ENCODE results near the gene KCND3.

- no peak for TF ChIP-seq CTCF (IDR thresholded peaks at IDR 0.05; ENCODE audit: low read depth, low read length, missing input control)
- TF ChIP-seq GABPA (IDR thresholded peaks at IDR 0.05 in 1 of 2, conservative IDR thresholded peaks at IDR 0.05 in 1 of 2): no peak
- no peak for TF ChIP-seq RXRA (IDR thresholded peaks at IDR 0.05)
- no peak for TF ChIP-seq YY1 (IDR thresholded peaks at IDR 0.05)
- TF ChIP-seq REST (IDR thresholded peaks at IDR 0.05): no peak
- TF ChIP-seq JUND (IDR thresholded peaks at IDR 0.05): no peak
- no peak for TF ChIP-seq TAF1 (conservative IDR thresholded peaks at IDR 0.05)
- no peak for TF ChIP-seq MAX (IDR thresholded peaks at IDR 0.05)
- no peak for TF ChIP-seq SP1 (IDR thresholded peaks at IDR 0.05)
- TF ChIP-seq FOXA1 (IDR thresholded peaks at IDR 0.05): no peak
- TF ChIP-seq EGR1 (IDR thresholded peaks at IDR 0.05; ENCODE audit: low read depth in 2 of 2): no peak
- no peak for TF ChIP-seq ATF3 (IDR thresholded peaks at IDR 0.05)
Observed at GRCh38 chr1:111928531-111928930, 60.9 kb downstream of the KCND3 start.
